AG04450 (cell line): ENCODE data around the gene GLA. TPM values are rescaled to one million over a fixed set of nuclear protein-coding genes. Genes with fewer than 3 reads are reported as not detected.

Experiments
- CTCF ChIA-PET: fragments of 300-600, 350-600 bp; formaldehyde crosslinking; extraction: SDS; loops from one replicate; lab custom pipeline; 2022; ENCODE audit warnings: antibody characterized with exemption, inconsistent platforms; lab: Charles Lee
- POLR2A ChIA-PET: fragments of 350-600 bp; formaldehyde crosslinking; extraction: SDS; loops from one replicate; lab custom pipeline; 2021; ENCODE audit warnings: antibody characterized with exemption, inconsistent platforms; lab: Yijun Ruan, JAX
- DNase-seq: peaks from one replicate; pipeline ENCODE4 v3.0.0-alpha.2; 2011; ENCODE audit warnings: low read depth, low spot score
- H3K27ac ChIP-seq: one replicate; pipeline ENCODE4 v1.5.1; 2012; ENCODE audit warnings: low read depth, low read length, control low read depth
- H3K27me3 ChIP-seq: one replicate; pipeline ENCODE4 v1.6.0; 2012; ENCODE audit warnings: low read length; ENCODE audit not compliant: control insufficient read depth, insufficient read depth
- H3K4me3 ChIP-seq: 2 replicates; pipeline ENCODE4 v1.5.1; 2011; ENCODE audit warnings: mild to moderate bottlenecking, low read depth, low read length, control low read depth
- H3K9me3 ChIP-seq: 2 replicates; pipeline ENCODE4 v1.5.1; 2012; ENCODE audit warnings: low read length; ENCODE audit not compliant: control insufficient read depth, insufficient read depth
- polyA plus RNA-seq: library from polyadenylated mRNA; depleted of rRNA; stranded (reverse); fragments of >200 nt; gene quantifications from 2 replicates; pipeline ENCODE4 v1.2.3, GENCODE V29; 2011
- TF ChIP-seq, protein P1 (sequence below): IDR thresholded peaks from 2 replicates; pipeline ENCODE4 v1.5.1; 2011; ENCODE audit warnings: low read depth, low read length, control low read depth, inconsistent platforms

The GLA gene
- polyA plus RNA-seq, 1 experiment = 33.8 TPM

DNA sequence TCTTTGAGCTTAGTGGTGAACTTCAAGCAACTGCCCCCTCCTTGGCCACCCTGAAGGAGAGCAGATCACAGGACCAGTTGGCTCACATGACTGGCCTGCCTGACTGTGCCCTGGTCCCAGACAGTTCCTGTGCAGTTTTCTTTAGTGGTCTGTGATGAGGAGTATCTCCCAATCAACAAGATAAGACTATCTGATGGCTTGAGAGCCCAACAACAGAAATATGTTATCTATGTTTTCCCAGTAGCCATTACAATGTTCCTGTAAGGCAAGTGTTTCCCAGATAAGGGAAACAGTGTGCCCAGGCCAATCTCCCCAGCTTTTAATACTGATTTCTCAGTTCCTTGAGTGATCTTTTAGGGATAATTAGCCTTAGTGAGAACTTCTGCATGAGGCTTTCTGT is 45.0 kb downstream of the GLA start:
- CTCF ChIA-PET = no interaction called here

DNA sequence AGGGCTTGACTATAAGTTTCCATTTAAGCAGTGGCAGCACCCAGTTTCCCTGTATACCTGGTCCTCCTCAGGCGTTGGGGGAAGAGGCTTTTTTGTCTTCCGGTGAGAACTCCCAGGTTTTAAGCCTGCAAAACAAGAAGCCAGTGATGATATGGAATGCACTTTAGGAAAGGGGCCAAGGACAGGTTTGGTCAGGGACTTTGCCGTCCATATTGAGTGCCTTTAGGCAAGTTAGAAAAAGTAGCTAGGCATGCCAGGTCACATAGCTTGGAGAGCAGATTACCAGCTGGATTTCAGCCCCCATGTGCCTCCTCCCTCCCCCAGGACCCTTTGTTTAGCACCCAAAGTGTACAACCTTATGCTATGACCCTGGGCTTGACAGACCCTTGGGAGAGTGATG is 45.6 kb downstream of the GLA start:
- Histone ChIP-seq H3K27me3 (no peaks in the 10 kb centered on the region), H3K27ac (no peak overlapping the region), H3K4me3 (no peak overlapping the region), H3K9me3 (no peaks in the 10 kb centered on the region)
- POLR2A ChIA-PET = no interaction called here
- CTCF ChIA-PET = no interaction called here
- no peak for DNase-seq
- TF ChIP-seq, protein P1, sequence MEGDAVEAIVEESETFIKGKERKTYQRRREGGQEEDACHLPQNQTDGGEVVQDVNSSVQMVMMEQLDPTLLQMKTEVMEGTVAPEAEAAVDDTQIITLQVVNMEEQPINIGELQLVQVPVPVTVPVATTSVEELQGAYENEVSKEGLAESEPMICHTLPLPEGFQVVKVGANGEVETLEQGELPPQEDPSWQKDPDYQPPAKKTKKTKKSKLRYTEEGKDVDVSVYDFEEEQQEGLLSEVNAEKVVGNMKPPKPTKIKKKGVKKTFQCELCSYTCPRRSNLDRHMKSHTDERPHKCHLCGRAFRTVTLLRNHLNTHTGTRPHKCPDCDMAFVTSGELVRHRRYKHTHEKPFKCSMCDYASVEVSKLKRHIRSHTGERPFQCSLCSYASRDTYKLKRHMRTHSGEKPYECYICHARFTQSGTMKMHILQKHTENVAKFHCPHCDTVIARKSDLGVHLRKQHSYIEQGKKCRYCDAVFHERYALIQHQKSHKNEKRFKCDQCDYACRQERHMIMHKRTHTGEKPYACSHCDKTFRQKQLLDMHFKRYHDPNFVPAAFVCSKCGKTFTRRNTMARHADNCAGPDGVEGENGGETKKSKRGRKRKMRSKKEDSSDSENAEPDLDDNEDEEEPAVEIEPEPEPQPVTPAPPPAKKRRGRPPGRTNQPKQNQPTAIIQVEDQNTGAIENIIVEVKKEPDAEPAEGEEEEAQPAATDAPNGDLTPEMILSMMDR = no peak

More for the DNA sequence above, 45.0 kb downstream of the GLA start:
- DNase-seq = no peak
- TF ChIP-seq, protein P1 = no peak
- Histone ChIP-seq H3K9me3 (no peaks in the 10 kb centered on the region), H3K4me3 (no peak overlapping the region), H3K27me3 (no peaks in the 10 kb centered on the region), H3K27ac (no peak overlapping the region)
- POLR2A ChIA-PET = no interaction called here

DNA sequence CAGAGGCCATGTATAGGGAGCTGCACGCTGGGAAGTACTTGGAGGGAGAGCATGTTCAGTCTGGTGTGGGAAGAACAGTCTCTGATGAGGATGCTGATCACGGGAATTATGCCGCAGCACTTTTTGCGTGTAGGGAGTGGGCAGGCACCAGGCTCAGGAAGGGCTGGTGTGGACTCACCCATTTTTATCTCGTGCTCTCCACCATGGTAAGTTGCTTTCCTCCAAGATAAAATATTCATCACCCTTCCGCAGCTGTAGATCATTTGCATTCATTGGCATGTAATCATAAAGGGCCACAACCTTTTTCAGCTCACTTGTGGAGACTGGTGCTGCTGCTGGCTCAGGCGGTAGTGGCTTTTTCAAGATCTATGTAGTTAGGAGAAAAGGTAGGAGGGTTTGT is 47.3 kb downstream of the GLA start:
- TF ChIP-seq, protein P1 = no peak
- Histone ChIP-seq H3K4me3 (no peak overlapping the region), H3K27me3 (no peaks in the 10 kb centered on the region), H3K9me3 (no peaks in the 10 kb centered on the region), H3K27ac (no peak overlapping the region)
- ChIA-PET CTCF (interaction anchor here (2.1 kb wide), 1 partner anchor 30 kb away, joined by 6 read pairs; no protein-coding TSS in a partner anchor), POLR2A (interaction anchor here (1.1 to 1.2 kb wide), 2 partner anchors 14 to 30 kb away, joined by 3 to 8 read pairs; partner anchors contain the start of gene RPL36A)
- no peak for DNase-seq

DNA sequence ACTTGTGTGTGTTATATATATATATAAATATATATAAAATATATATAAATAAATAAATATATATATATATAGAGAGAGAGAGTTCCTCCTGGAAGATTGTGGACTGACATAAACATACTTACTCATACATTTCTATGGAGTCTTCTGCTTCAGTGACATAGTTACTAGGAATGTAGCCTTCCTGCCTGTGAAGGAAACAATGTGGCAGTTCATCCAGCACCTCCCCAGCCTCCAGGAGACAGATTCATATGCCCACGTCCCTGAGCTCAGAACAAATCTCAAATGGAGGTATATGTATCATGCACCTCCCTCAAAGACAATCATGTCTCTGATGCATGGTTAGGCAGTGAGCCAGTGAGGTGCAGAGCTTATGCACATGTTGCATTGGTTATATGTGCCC is 47.8 kb downstream of the GLA start:
- no peak for DNase-seq
- POLR2A ChIA-PET = interaction anchor here (1.1 to 1.2 kb wide), 2 partner anchors 13 to 31 kb away, joined by 3 to 8 read pairs; partner anchors contain the start of gene RPL36A
- CTCF ChIA-PET = interaction anchor here (0.6 to 2.1 kb wide), 2 partner anchors 30 to 102 kb away, joined by 3 to 6 read pairs; no protein-coding TSS in a partner anchor

DNA sequence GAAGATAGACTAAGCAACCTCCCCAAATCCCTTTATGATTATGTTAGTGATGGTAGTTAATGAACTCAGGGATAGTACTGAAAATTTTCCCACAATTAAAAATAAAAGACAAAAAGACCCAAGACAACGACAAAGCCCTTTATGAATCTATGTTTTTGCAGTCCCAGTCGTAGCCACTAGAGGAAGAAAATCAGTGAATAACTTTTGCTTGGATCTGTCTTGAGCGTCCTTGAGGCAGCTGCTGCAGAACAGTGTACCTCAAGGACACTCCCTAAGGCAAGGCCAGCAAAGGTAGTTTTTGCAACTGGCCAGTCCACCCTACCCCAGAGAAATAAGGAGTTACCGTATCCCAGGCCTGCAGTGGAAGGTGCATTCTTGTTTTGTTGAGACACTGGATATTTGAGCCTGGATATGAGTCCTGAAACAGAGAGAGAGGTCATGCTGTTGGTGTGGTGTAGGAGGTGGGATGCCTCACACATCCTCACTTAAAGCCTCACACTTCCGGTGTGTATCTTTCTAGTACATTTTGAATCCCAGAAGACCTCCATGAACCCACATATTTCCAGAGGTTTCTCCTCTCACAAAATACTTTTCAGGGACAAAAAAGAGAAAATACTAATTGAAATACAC is 50.4 kb downstream of the GLA start:
- CTCF ChIA-PET = no interaction called here
- Histone ChIP-seq H3K9me3 (no peaks in the 10 kb centered on the region), H3K27ac (no peak overlapping the region), H3K4me3 (no peak overlapping the region), H3K27me3 (no peaks in the 10 kb centered on the region)
- POLR2A ChIA-PET = no interaction called here
- TF ChIP-seq, protein P1 = peak; percentile 41
- no peak for DNase-seq

More for the DNA sequence above, 47.8 kb downstream of the GLA start:
- Histone ChIP-seq H3K27ac (no peak overlapping the region), H3K27me3 (no peaks in the 10 kb centered on the region), H3K4me3 (no peak overlapping the region), H3K9me3 (no peaks in the 10 kb centered on the region)
- TF ChIP-seq, protein P1 = no peak
